Left ventricle myocardium inferior (tissue), 1 donor: ENCODE results near the gene TOX2. TPM values are rescaled to one million over a fixed set of nuclear protein-coding genes. Genes with fewer than 3 reads are reported as not detected.

Experiments used
- DNase-seq: peaks from one replicate; pipeline ENCODE4 v3.0.0-alpha.2; 2020
- H3K27ac ChIP-seq: fragments of 200-600 bp; replicated peaks from 2 replicates; pipeline ENCODE4 v1.8.0; 2021
- H3K27me3 ChIP-seq: fragments of 200-600 bp; 2 replicates; pipeline ENCODE4 v1.8.0; 2021; ENCODE audit warnings: low read depth
- H3K36me3 ChIP-seq: fragments of 200-600 bp; 2 replicates; pipeline ENCODE4 v1.8.0; 2021
- H3K4me1 ChIP-seq: fragments of 200-600 bp; 2 replicates; pipeline ENCODE4 v1.8.0; 2021
- H3K4me3 ChIP-seq: fragments of 200-600 bp; 2 replicates; pipeline ENCODE4 v1.8.0; 2021; ENCODE audit warnings: mild to moderate bottlenecking, moderate library complexity
- H3K9me3 ChIP-seq: fragments of 200-600 bp; replicated peaks from 2 replicates; pipeline ENCODE4 v1.8.0; 2021
- intact Hi-C: fragments of 100-400 bp; cut with micrococcal nuclease; formaldehyde crosslinking; loops from one replicate; pipeline ENCODE4 v1.11.0; 2022
- total RNA-seq: library from RNA; stranded (reverse); fragmentation: NEBNext Ultra II Directional; extraction: Animal tissue kit (Norgen Biotek cat#: 25700); gene quantifications from one replicate; pipeline ENCODE4 v1.2.1, GENCODE V29; 2021
- TF ChIP-seq, protein P1 (sequence below): fragments of 200-600 bp; IDR thresholded peaks from 2 replicates; pipeline ENCODE4 v1.8.0; 2021; ENCODE audit warnings: antibody characterized with exemption, mild to moderate bottlenecking, borderline replicate concordance
- donor health status: DM: no; HTN: yes; CAD: no; lungs with severe emphysema.

The TOX2 gene
- total RNA-seq, 1 donor from 2014 or later: 0.30 TPM

DNA sequence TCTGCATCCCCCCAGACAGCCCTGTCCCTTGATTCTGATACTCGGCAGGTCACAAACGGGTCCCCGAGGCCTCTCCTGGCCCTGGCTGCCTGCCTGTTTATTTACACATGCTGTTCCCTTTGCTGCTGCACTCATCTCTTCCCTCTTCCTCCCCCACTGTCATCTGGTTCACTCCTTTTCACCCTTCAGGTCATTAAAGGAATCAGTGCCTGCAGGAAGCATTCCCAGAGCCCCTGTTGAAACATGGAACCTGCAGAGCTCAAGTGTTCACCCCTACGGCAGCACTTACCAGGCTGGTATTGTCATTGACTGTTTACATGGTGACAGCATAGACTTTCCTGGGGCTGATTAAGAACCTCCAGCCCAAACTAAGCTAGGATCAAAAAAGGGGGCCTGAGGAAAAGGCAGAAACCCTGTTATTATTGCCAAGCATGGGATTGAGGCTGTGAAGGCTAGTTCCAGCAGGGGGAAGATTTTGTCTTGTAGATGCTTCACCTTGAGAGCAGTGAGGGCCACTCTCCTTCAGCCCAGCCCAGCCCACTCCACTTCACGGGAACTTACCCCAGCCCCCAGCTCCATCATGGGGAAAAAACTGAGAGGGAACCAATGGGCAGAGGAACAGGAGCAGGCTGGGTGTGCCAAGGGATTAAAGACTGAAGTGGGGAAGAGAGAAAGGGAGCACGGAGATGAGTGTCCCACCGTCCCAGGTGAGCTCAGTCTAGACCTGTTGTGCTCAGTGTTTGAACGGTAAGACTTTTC is 199.1 kb downstream of the TOX2 start:
- intact Hi-C loops: no loop called here
- H3K27me3 ChIP-seq: peaks cover 17% of the 10 kb centered on the region
- peak overlapping the region; percentile 52 for H3K27ac ChIP-seq
- no peak for DNase-seq
- H3K9me3 ChIP-seq: no peaks in the 10 kb centered on the region
- TF ChIP-seq, protein P1, sequence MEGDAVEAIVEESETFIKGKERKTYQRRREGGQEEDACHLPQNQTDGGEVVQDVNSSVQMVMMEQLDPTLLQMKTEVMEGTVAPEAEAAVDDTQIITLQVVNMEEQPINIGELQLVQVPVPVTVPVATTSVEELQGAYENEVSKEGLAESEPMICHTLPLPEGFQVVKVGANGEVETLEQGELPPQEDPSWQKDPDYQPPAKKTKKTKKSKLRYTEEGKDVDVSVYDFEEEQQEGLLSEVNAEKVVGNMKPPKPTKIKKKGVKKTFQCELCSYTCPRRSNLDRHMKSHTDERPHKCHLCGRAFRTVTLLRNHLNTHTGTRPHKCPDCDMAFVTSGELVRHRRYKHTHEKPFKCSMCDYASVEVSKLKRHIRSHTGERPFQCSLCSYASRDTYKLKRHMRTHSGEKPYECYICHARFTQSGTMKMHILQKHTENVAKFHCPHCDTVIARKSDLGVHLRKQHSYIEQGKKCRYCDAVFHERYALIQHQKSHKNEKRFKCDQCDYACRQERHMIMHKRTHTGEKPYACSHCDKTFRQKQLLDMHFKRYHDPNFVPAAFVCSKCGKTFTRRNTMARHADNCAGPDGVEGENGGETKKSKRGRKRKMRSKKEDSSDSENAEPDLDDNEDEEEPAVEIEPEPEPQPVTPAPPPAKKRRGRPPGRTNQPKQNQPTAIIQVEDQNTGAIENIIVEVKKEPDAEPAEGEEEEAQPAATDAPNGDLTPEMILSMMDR: no peak
- H3K4me1 ChIP-seq: peaks cover 53% of the 10 kb centered on the region
- no peak overlapping the region for H3K4me3 ChIP-seq
- no peaks in the 10 kb centered on the region for H3K36me3 ChIP-seq

DNA sequence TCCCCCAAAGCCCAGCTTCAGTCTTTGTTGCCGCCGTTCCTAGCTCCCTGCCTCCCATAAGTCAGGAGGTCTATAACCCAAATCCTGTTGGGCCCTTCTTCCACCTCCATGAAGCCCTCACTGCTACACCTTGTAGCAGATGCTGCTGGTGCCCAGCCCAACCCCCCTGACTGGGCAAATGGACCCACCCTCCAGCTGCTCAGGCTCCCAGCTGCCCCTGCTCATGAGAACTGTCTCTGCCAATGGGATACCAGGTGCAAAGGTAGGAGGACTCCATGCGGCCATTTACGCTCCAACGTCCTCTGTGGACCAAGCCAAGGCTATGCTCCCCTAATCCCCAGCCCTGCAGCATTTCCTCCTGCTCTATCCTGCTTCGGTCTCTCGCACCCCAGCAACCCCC is 200.5 kb downstream of the TOX2 start:
- H3K27me3 ChIP-seq: peaks cover 17% of the 10 kb centered on the region
- intact Hi-C loops: loop anchor here (5.0 kb wide), 1 partner anchor 72 kb away; the partner anchor contains the start of gene JPH2
- peak overlapping the region; percentile 50 for H3K27ac ChIP-seq

DNA sequence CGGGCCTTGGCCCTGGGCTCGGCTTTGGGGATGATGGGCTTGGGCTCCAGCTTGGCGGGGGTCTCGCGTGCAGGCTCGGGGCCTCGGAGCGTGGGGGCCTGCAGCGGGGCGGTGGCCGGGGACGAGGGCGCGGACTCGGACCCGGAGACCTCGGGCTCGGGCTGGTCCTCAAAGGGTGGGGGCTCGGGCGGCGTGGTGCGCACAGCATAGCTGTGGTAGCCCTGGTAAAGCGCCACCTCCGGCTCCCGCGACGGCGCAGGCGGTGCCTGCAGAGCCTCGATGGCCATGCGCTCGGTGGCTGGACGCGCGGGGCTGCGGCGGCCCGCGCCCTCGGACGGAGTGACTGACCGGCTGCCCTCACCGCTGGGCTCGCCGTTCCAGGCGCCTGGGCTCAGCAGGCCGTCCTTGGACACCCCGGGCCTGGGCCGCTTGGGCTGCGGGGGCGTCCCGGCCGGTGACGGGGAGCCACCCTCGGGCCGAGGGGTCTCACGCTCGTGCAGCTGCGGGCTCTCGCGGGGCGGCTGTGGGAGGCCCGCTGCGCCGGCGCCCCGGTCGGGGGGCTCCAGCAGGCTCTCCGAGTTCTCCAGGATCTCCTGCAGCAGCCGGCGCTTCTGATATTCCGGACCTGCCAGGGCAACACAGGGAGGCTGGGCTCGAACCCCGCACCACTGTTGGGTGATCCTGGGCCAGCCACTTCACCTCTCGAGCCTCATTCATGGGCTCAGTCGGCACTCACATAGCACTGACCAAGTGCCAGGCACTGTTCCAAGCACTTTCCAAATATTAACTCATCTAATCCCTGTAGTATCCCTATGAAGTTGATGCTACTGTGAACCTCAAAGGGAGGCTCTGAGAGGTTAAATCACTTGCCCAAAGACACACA is 201.4 kb downstream of the TOX2 start:
- Histone ChIP-seq H3K9me3 (no peaks in the 10 kb centered on the region), H3K27ac (peak overlapping the region; percentile 50), H3K27me3 (peaks cover 17% of the 10 kb centered on the region), H3K4me3 (no peak overlapping the region), H3K4me1 (peaks cover 71% of the 10 kb centered on the region), H3K36me3 (no peaks in the 10 kb centered on the region)
- DNase-seq: no peak
- intact Hi-C loops: loop anchor here (5.0 kb wide), 1 partner anchor 71 kb away; the partner anchor contains the start of gene JPH2
- TF ChIP-seq, protein P1: no peak

More for the DNA sequence above, 200.5 kb downstream of the TOX2 start:
- Histone ChIP-seq H3K9me3 (no peaks in the 10 kb centered on the region), H3K4me1 (peaks cover 63% of the 10 kb centered on the region), H3K36me3 (no peaks in the 10 kb centered on the region), H3K4me3 (no peak overlapping the region)
- TF ChIP-seq, protein P1: no peak
- no peak for DNase-seq

DNA sequence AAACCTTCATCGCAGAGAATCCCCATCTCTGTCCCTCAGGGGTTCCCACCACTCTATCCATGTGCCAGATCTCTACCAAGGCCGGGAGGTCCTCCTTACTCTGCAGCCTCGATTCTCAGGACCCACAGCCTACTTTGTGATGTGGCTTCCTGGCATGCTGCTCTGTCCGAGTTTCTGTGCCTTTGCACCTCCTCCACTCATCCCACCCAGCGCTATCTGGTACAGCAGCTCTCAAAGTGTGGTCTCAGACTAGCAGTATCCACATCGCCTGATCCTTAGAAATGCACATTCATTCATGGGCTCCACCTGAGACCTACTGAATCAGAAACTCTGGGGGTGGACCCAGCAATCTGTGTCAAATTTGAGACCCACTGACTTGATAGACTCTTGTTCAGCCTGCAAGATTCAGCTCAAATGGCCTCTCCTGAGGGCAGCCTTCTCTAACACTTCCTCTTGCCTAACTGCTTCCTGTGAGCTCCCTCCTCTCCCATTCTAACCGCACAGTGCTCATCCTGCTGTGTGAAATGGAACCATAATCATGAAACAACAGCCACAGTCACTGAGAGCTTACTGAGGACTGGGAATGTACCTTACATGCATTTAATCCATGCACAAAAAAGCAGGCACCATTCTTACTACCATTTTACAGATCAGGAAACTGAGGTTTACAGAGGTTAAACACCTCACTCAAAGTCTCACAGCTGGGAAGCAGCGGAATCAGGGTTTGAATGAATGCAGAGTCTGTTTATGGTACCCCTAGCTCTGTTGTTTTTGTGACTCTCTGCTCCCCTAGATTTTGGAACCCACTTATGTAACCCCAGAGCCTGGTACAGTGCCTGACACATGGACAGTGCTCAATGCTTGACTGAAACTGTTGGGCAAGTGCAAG is 202.9 kb downstream of the TOX2 start:
- Histone ChIP-seq H3K27ac (peak overlapping the region; percentile 50), H3K4me3 (no peak overlapping the region), H3K27me3 (peaks cover 17% of the 10 kb centered on the region), H3K36me3 (no peaks in the 10 kb centered on the region), H3K9me3 (no peaks in the 10 kb centered on the region), H3K4me1 (peaks cover 76% of the 10 kb centered on the region)
- DNase-seq: no peak
- TF ChIP-seq, protein P1: no peak
- intact Hi-C loops: loop anchor here (5.0 kb wide), 1 partner anchor 70 kb away; the partner anchor contains the start of gene JPH2
